MM.1S (cell line): ENCODE measurements around the gene MLIP.
"Not testable (repeated sequence)": the region's sequence is repeated elsewhere in the genome, so short reads cannot be mapped to it uniquely, and the experiment has no call there.

Source experiments
- DNase-seq: peaks from one replicate; pipeline ENCODE4 v3.0.0-alpha.2; 2015
- H2AFZ ChIP-seq: fragments of 300-600 bp; sonication (generic); 2 replicates; pipeline ENCODE4 v1.6.0; 2016; ENCODE audit warnings: antibody characterized with exemption, low read length
- H3F3A ChIP-seq: fragments of 300-600 bp; sonication (generic); 2 replicates; pipeline ENCODE4 v1.6.1; 2016; ENCODE audit warnings: mild to moderate bottlenecking, antibody characterized with exemption, low read length, moderate library complexity, mixed read lengths; ENCODE audit not compliant: insufficient read depth
- H3K27ac ChIP-seq: fragments of 300-600 bp; sonication (generic); 2 replicates; pipeline ENCODE4 v1.5.1; 2016; ENCODE audit warnings: mild to moderate bottlenecking, low read length
- H3K27me3 ChIP-seq: fragments of 300-600 bp; sonication (generic); replicated peaks from 2 replicates; pipeline ENCODE4 v1.6.0; 2016; ENCODE audit warnings: low read length; ENCODE audit not compliant: insufficient read depth
- H3K36me3 ChIP-seq: fragments of 300-600 bp; sonication (generic); replicated peaks from 2 replicates; pipeline ENCODE4 v1.6.1; 2016; ENCODE audit warnings: mild to moderate bottlenecking, low read length, mixed read lengths; ENCODE audit not compliant: insufficient read depth
- H3K4me1 ChIP-seq: fragments of 300-600 bp; sonication (generic); 2 replicates; pipeline ENCODE4 v1.6.1; 2016; ENCODE audit warnings: low read length, mixed read lengths
- H3K4me2 ChIP-seq: fragments of 300-600 bp; sonication (generic); 2 replicates; pipeline ENCODE4 v1.6.0; 2016; ENCODE audit warnings: low read depth, low read length
- H3K4me3 ChIP-seq: fragments of 300-600 bp; sonication (generic); 2 replicates; pipeline ENCODE4 v1.5.1; 2016; ENCODE audit warnings: low read length, mixed read lengths
- H3K79me2 ChIP-seq: fragments of 300-600 bp; sonication (generic); 2 replicates; pipeline ENCODE4 v1.6.1; 2016; ENCODE audit warnings: mixed run types, low read length, mixed read lengths
- H3K9ac ChIP-seq: fragments of 300-600 bp; sonication (generic); 2 replicates; pipeline ENCODE4 v1.6.1; 2016; ENCODE audit warnings: low read length, mixed read lengths
- H3K9me2 ChIP-seq: fragments of 300-600 bp; sonication (generic); replicated peaks from 2 replicates; pipeline ENCODE4 v1.6.1; 2016; ENCODE audit warnings: mild to moderate bottlenecking, low read length, mixed read lengths; ENCODE audit not compliant: insufficient read depth
- H3K9me3 ChIP-seq: fragments of 300-600 bp; sonication (generic); replicated peaks from 2 replicates; pipeline ENCODE4 v1.6.1; 2016; ENCODE audit warnings: mild to moderate bottlenecking, low read length, mixed read lengths; ENCODE audit not compliant: insufficient read depth
- H4K20me1 ChIP-seq: fragments of 300-600 bp; sonication (generic); 2 replicates; pipeline ENCODE4 v1.6.1; 2016; ENCODE audit warnings: mild to moderate bottlenecking, low read length, moderate library complexity, mixed read lengths; ENCODE audit not compliant: insufficient read depth
- EZH2 ChIP-seq: fragments of 300-600 bp; sonication (generic); optimal IDR thresholded peaks from 2 replicates; pipeline ENCODE3; 2017; ENCODE audit warnings: low read depth, mild to moderate bottlenecking, antibody characterized with exemption, low read length, mixed read lengths
- EZH2phosphoT487 ChIP-seq: fragments of 300-600 bp; sonication (generic); IDR thresholded peaks from 2 replicates; pipeline ENCODE4 v1.6.1; 2018; ENCODE audit warnings: antibody characterized with exemption, low read length
- TF ChIP-seq, protein P1 (sequence below): fragments of 300-600 bp; sonication (generic); IDR thresholded peaks from 2 replicates; pipeline ENCODE4 v1.5.1; 2016; ENCODE audit warnings: antibody characterized with exemption, low read length, mixed read lengths

The MLIP gene

DNA sequence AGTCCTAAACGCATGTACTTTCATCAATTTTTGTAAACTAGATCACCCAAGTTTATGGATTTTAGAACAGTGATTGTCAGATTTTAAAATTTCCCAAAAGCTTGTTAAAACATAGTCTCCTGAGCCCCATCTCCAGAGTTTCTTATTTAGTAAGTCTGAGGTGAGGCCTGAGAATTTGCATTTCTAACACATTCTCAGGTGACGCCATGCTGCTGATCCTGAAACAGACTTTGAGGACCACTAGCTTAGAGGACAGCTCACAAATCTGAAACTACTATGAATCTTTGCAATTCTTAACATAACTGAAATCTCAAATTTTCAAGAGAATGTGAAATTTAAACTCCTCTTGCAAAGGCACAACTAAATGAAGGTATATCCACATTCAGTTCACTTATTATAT, 37.8 kb upstream of the MLIP start:
- no peak for TF ChIP-seq EZH2
- H3K27ac ChIP-seq: no peak overlapping the region
- H3K27me3 ChIP-seq: no peaks in the 10 kb centered on the region
- no peak for DNase-seq
- no peaks in the 10 kb centered on the region for H3K36me3 ChIP-seq
- no peak overlapping the region for H3K4me3 ChIP-seq
- no peaks in the 10 kb centered on the region for H3K4me1 ChIP-seq
- no peak overlapping the region for H2AFZ ChIP-seq
- H3K9ac ChIP-seq: no peak overlapping the region
- H4K20me1 ChIP-seq: no peaks in the 10 kb centered on the region
- H3F3A ChIP-seq: no peaks in the 10 kb centered on the region
- H3K79me2 ChIP-seq: no peaks in the 10 kb centered on the region
- no peaks in the 10 kb centered on the region for H3K9me3 ChIP-seq
- no peak overlapping the region for H3K4me2 ChIP-seq
- H3K9me2 ChIP-seq: no peaks in the 10 kb centered on the region

DNA sequence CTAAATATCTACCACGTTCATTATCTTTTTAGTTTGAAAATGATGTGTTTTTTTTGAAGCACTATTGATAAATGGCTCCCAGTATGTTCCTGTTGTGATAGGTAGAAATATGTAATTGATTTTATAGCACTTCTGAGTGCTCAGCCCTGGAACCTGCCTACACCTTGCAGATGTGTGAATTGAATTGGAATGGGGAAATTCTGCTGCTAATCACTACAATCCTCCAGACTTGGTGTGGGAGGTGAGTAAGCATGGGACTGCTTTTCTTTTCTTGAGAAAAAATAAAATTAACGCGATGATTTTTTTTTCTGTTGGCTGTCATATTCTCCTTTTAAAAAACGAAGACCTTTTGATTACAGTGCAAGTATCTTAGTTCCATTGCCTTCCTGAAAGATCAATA, 37.1 kb upstream of the MLIP start:
- Histone ChIP-seq H3K36me3 (no peaks in the 10 kb centered on the region), H3K27me3 (no peaks in the 10 kb centered on the region), H3F3A (no peaks in the 10 kb centered on the region), H2AFZ (no peak overlapping the region), H3K9ac (no peak overlapping the region), H3K9me3 (no peaks in the 10 kb centered on the region), H4K20me1 (no peaks in the 10 kb centered on the region), H3K4me1 (no peaks in the 10 kb centered on the region), H3K9me2 (no peaks in the 10 kb centered on the region), H3K4me2 (no peak overlapping the region), H3K4me3 (no peak overlapping the region), H3K79me2 (no peaks in the 10 kb centered on the region), H3K27ac (no peak overlapping the region)
- DNase-seq: no peak
- TF ChIP-seq, protein P1, sequence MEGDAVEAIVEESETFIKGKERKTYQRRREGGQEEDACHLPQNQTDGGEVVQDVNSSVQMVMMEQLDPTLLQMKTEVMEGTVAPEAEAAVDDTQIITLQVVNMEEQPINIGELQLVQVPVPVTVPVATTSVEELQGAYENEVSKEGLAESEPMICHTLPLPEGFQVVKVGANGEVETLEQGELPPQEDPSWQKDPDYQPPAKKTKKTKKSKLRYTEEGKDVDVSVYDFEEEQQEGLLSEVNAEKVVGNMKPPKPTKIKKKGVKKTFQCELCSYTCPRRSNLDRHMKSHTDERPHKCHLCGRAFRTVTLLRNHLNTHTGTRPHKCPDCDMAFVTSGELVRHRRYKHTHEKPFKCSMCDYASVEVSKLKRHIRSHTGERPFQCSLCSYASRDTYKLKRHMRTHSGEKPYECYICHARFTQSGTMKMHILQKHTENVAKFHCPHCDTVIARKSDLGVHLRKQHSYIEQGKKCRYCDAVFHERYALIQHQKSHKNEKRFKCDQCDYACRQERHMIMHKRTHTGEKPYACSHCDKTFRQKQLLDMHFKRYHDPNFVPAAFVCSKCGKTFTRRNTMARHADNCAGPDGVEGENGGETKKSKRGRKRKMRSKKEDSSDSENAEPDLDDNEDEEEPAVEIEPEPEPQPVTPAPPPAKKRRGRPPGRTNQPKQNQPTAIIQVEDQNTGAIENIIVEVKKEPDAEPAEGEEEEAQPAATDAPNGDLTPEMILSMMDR: no peak
- no peak for TF ChIP-seq EZH2phosphoT487
- no peak for TF ChIP-seq EZH2

DNA sequence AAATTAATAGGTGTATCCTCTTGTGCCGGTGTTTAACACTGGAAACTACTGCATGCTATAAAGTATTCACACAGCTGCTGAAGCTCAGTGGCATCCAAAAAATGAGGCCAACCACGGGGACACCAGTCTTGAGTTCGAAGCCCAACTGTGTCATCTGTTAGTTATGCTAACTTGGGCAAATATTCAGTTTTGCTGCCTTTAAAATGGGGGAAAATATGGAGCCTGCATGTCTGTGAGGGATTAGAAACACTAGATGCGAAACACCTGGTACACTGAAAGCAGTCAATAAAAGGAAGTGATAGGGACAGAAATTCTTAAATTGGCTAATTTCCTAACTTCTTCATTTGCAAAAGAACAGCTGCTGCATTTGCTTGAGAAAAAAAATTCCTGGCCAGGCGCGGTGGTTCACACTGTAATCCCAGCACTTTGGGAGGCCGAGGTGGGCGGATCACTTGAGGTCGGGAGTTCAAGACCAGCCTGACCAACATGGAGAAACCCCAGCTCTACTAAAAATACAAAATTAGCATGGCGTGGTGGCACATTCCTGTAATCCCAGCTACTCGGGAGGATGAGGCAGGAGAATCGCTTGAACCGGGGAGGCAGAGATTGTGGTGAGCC, 36.6 kb upstream of the MLIP start:
- no peak for DNase-seq
- Histone ChIP-seq H3K4me3 (no peak overlapping the region), H3K27ac (no peak overlapping the region), H3K27me3 (no peaks in the 10 kb centered on the region), H3K9ac (no peak overlapping the region), H3F3A (no peaks in the 10 kb centered on the region), H2AFZ (no peak overlapping the region), H3K9me3 (no peaks in the 10 kb centered on the region), H3K79me2 (no peaks in the 10 kb centered on the region), H3K4me2 (no peak overlapping the region), H3K36me3 (no peaks in the 10 kb centered on the region), H3K4me1 (no peaks in the 10 kb centered on the region), H4K20me1 (no peaks in the 10 kb centered on the region), H3K9me2 (no peaks in the 10 kb centered on the region)
- TF ChIP-seq, protein P1: no peak
- TF ChIP-seq EZH2 (no peak), EZH2phosphoT487 (no peak)

DNA sequence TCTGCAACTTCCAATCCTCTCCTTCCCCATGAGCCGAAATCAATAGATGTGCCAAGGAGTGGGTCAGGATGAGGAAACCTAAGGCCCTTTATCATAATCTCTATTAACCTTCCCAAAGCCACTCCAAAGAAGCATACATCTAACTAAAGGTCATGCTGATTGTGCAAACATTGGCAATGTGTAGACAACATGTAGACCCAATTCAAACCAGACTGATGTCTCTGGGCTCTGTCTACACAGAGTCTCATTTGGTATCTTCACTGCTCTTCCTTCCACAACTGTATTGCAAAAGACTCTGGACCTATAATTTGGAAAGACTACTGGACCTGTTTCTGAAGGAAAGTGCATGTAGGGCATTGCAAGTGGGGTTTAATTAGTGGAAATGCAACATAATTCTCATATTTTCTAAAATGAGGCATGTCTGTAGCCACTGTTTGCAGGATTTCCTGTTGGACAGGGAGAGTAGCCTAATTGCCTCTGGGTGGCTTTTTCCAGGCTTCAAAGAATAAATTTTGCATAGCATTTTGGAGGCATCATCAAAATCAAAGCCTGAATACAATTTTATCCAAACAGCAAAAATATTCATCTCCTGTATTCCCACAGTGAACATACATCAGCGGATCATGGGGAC, 35.0 kb upstream of the MLIP start:
- Histone ChIP-seq H3K27me3 (no peaks in the 10 kb centered on the region), H2AFZ (no peak overlapping the region), H3K79me2 (no peaks in the 10 kb centered on the region), H4K20me1 (no peaks in the 10 kb centered on the region), H3K4me2 (no peak overlapping the region), H3K9ac (no peak overlapping the region), H3K36me3 (no peaks in the 10 kb centered on the region), H3K9me3 (no peaks in the 10 kb centered on the region), H3K9me2 (no peaks in the 10 kb centered on the region), H3F3A (no peaks in the 10 kb centered on the region), H3K27ac (no peak overlapping the region), H3K4me1 (no peaks in the 10 kb centered on the region), H3K4me3 (no peak overlapping the region)
- no peak for DNase-seq
- no peak for TF ChIP-seq EZH2phosphoT487
- TF ChIP-seq, protein P1: no peak
- TF ChIP-seq EZH2: no peak

DNA sequence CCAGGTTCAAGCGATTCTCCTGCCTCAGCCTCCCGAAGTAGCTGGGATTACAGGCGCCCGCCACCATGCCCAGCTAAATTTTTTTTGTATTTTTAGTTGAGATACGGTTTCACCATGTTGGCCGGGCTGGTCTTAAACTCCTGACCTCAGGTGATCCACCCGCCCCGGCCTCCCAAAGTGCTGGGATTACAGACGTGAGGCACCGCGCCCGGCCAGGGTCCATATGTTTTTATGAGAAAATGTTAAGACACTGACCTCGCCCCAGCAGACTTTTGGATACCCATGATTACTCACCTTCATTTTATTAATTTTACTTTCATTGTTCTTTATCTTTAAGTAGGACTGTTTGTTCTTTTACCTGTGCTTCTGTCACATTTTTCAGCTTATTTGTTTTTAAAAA, 29.7 kb upstream of the MLIP start:
- not testable (repeated sequence) for H3K9me2 ChIP-seq, H2AFZ ChIP-seq, H3K27ac ChIP-seq, H3K4me3 ChIP-seq, H3F3A ChIP-seq, H3K9ac ChIP-seq, H3K4me2 ChIP-seq, H4K20me1 ChIP-seq, DNase-seq, H3K9me3 ChIP-seq, H3K27me3 ChIP-seq, H3K79me2 ChIP-seq, H3K4me1 ChIP-seq, H3K36me3 ChIP-seq
